CD14-positive monocyte (primary cell): ENCODE results near the gene BTBD7. TPM values are rescaled to one million over a fixed set of nuclear protein-coding genes. Genes with fewer than 3 reads are reported as not detected.
A peak's percentile ranks its signal among the peaks of the same experiment; 100 is the strongest.

ENCODE experiments used
- DNase-seq, 3 donors: peaks; one replicate each; pipeline ENCODE4 v3.0.0-alpha.2; 2011 to 2022
- H2AFZ ChIP-seq: 2 replicates; pipeline ENCODE4 v1.6.0; 2012; ENCODE audit warnings: mild to moderate bottlenecking, low read depth, low read length, inconsistent platforms; ENCODE audit not compliant: insufficient read depth, poor library complexity, severe bottlenecking
- H3K27ac ChIP-seq, 2 donors: 1 replicate in 1 of 2; 2 replicates in 1 of 2; pipeline ENCODE4 v1.5.1; 2012 to 2013; ENCODE audit warnings: low read length in 2 of 2, control low read depth in 1 of 2, inconsistent platforms in 1 of 2, low read depth in 1 of 2, mild to moderate bottlenecking in 1 of 2
- H3K27me3 ChIP-seq, 2 donors: one replicate each; pipeline versions ENCODE4 v1.6.0 to v1.6.1; 2011 to 2013; ENCODE audit warnings: low read length in 2 of 2; ENCODE audit not compliant: control insufficient read depth in 2 of 2, insufficient read depth in 2 of 2
- H3K36me3 ChIP-seq, 2 donors: replicated peaks in 1 of 2; 1 replicate in 1 of 2; 2 replicates in 1 of 2; pipeline versions ENCODE4 v1.5.1 to v1.6.1; 2012 to 2013; ENCODE audit warnings: low read length in 2 of 2, control low read depth in 1 of 2, inconsistent platforms in 1 of 2, mild to moderate bottlenecking in 1 of 2; ENCODE audit not compliant: insufficient read depth in 2 of 2, control insufficient read depth in 1 of 2
- H3K4me1 ChIP-seq, 2 donors: 1 replicate in 1 of 2; 2 replicates in 1 of 2; pipeline versions ENCODE4 v1.5.1 to v1.6.1; 2012 to 2013; ENCODE audit warnings: low read length in 2 of 2, control low read depth in 1 of 2, inconsistent platforms in 1 of 2, mild to moderate bottlenecking in 1 of 2, moderate library complexity in 1 of 2; ENCODE audit not compliant: insufficient read depth in 2 of 2, control insufficient read depth in 1 of 2
- H3K4me2 ChIP-seq: replicated peaks from 2 replicates; pipeline ENCODE3; 2012; ENCODE audit warnings: low read length, moderate library complexity, mild to moderate bottlenecking; ENCODE audit not compliant: poor library complexity, severe bottlenecking; ENCODE audit errors: extremely low read depth
- H3K4me3 ChIP-seq, 3 experiments: fragments of 200-600 bp in 1 of 3; sonication (generic) in 1 of 3; replicated peaks in 1 of 3; 1 replicate in 2 of 3; 2 replicates in 1 of 3; pipeline ENCODE4 v1.5.1; 2011 to 2013; ENCODE audit warnings: low read length in 3 of 3, mild to moderate bottlenecking in 3 of 3, control low read depth in 2 of 3, low read depth in 2 of 3, inconsistent platforms in 1 of 3, moderate library complexity in 1 of 3
- H3K79me2 ChIP-seq: 2 replicates; pipeline ENCODE4 v1.6.0; 2012; ENCODE audit warnings: mild to moderate bottlenecking, control low read depth, inconsistent platforms, low read length, moderate library complexity; ENCODE audit not compliant: insufficient read depth
- H3K9ac ChIP-seq: 2 replicates; pipeline ENCODE4 v1.6.0; 2017; ENCODE audit warnings: low read length, mild to moderate bottlenecking; ENCODE audit not compliant: insufficient read depth, poor library complexity, severe bottlenecking
- H3K9me3 ChIP-seq, 2 donors: replicated peaks in 1 of 2; 1 replicate in 1 of 2; 2 replicates in 1 of 2; pipeline versions ENCODE4 v1.5.1 to v1.6.1; 2012 to 2013; ENCODE audit warnings: low read length in 2 of 2, control low read depth in 1 of 2; ENCODE audit not compliant: control insufficient read depth in 1 of 2, insufficient read depth in 1 of 2
- H4K20me1 ChIP-seq: 2 replicates; pipeline ENCODE4 v1.6.0; 2012; ENCODE audit warnings: mild to moderate bottlenecking, low read length, control low read depth, moderate library complexity; ENCODE audit not compliant: insufficient read depth
- H3K27ac Mint-ChIP-seq, 7 donors: one replicate each; pipeline ENCODE4 v1.8.0; 2020; ENCODE audit warnings: mild to moderate bottlenecking in 7 of 7, mixed read lengths in 7 of 7, moderate library complexity in 6 of 7, inconsistent platforms in 2 of 7
- H3K27me3 Mint-ChIP-seq, 3 donors: one replicate each; pipeline ENCODE4 v1.8.0; 2021 to 2022; ENCODE audit warnings: low read depth in 3 of 3, mild to moderate bottlenecking in 3 of 3, mixed read lengths in 3 of 3, moderate library complexity in 3 of 3, inconsistent platforms in 1 of 3
- H3K36me3 Mint-ChIP-seq, 2 donors: one replicate each; pipeline ENCODE4 v1.8.0; 2020; ENCODE audit warnings: mixed read lengths in 2 of 2, inconsistent platforms in 1 of 2, mild to moderate bottlenecking in 1 of 2
- H3K4me1 Mint-ChIP-seq: one replicate; pipeline ENCODE4 v1.8.0; 2020; ENCODE audit warnings: mild to moderate bottlenecking, mixed read lengths
- H3K4me3 Mint-ChIP-seq, 2 donors: one replicate each; pipeline ENCODE4 v1.8.0; 2020; ENCODE audit warnings: mild to moderate bottlenecking in 2 of 2, mixed read lengths in 2 of 2, moderate library complexity in 1 of 2
- H3K9me3 Mint-ChIP-seq, 7 donors: one replicate each; pipeline ENCODE4 v1.8.0; 2020 to 2022; ENCODE audit warnings: mixed read lengths in 7 of 7, mild to moderate bottlenecking in 6 of 7, moderate library complexity in 6 of 7, inconsistent platforms in 2 of 7
- WGBS: methylation state at CpG from one replicate; pipeline ENCODE4 v1.1.5; 2013; ENCODE audit warnings: missing lambda C conversion rate; ENCODE audit not compliant: insufficient coverage; 5-methylcytosine and 5-hydroxymethylcytosine counted together
- intact Hi-C, 2 donors: fragments of 100-400 bp; cut with micrococcal nuclease; formaldehyde crosslinking; loops; one replicate each; pipeline versions ENCODE4 v1.15.0 to v1.15.1; 2023
- polyA plus RNA-seq, 3 donors: library from polyadenylated mRNA; depleted of rRNA in 1 of 3; unstranded in 2 of 3; stranded (reverse) in 1 of 3; fragments of 300-500 nt in 2 of 3; fragments of >200 nt in 1 of 3; fragmentation: Illumina TruSeq in 2 of 3; gene quantifications; 1 replicate in 2 of 3; 2 replicates in 1 of 3; pipeline ENCODE4 v1.2.3, GENCODE V29; 2012 to 2021
- TF ChIP-seq, protein P1 (sequence below): fragments of 200-600 bp; IDR thresholded peaks from one replicate; pipeline ENCODE4 v1.8.0; 2022; ENCODE audit warnings: antibody characterized with exemption, mild to moderate bottlenecking

Gene BTBD7
- polyA plus RNA-seq, 3 donors, result 8.3 to 8.6 (median 8.5) TPM

DNA sequence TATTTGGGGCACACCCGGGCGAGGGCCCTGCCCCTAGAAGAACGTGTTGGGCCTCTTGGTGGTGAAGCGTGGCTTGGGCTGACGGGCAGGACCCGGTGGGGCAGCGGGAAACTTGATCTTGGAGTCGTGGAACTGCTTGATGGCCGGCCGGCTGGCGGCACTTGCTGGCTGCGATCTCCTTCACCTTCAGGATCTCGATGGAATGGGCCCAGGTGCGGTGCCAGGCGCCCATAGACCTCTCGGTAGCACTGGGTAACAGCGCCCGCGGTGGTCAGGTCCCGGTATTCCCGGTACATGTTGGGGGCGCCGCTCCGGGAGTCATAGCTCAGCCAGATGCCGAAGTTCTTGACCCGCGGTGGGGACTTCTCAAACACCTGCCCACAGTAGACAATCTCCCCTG, 109.3 kb downstream of the BTBD7 start:
- Histone ChIP-seq H3K36me3 (peaks cover 63 to 99% of the 10 kb centered on the region in 2 donors), H3K27ac (no peak overlapping the region), H3K79me2 (no peaks in the 10 kb centered on the region), H3K9me3 (no peaks in the 10 kb centered on the region), H2AFZ (no peak overlapping the region), H3K9ac (no peak overlapping the region), H3K27me3 (no peaks in the 10 kb centered on the region), H4K20me1 (no peaks in the 10 kb centered on the region), H3K4me3 (no peak overlapping the region), H3K4me2 (no peak overlapping the region), H3K4me1 (no peaks in the 10 kb centered on the region)
- intact Hi-C loops, result loop anchor here in 1 of 2 donors (5.0 kb wide), 1 partner anchor 271 kb away; no protein-coding TSS in a partner anchor
- Mint-ChIP-seq H3K27me3 (no peaks in the 10 kb centered on the region), H3K4me3 (no peak overlapping the region), H3K9me3 (no peaks in the 10 kb centered on the region), H3K36me3 (peaks cover 66 to 87% of the 10 kb centered on the region in 2 donors), H3K27ac (peak overlapping the region in 1 of 7 donors; percentile 85), H3K4me1 (no peaks in the 10 kb centered on the region)
- TF ChIP-seq, protein P1, sequence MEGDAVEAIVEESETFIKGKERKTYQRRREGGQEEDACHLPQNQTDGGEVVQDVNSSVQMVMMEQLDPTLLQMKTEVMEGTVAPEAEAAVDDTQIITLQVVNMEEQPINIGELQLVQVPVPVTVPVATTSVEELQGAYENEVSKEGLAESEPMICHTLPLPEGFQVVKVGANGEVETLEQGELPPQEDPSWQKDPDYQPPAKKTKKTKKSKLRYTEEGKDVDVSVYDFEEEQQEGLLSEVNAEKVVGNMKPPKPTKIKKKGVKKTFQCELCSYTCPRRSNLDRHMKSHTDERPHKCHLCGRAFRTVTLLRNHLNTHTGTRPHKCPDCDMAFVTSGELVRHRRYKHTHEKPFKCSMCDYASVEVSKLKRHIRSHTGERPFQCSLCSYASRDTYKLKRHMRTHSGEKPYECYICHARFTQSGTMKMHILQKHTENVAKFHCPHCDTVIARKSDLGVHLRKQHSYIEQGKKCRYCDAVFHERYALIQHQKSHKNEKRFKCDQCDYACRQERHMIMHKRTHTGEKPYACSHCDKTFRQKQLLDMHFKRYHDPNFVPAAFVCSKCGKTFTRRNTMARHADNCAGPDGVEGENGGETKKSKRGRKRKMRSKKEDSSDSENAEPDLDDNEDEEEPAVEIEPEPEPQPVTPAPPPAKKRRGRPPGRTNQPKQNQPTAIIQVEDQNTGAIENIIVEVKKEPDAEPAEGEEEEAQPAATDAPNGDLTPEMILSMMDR, result no peak
- 98% methylated on average over 24 of the region's 27 CpGs for WGBS
- DNase-seq, result no peak

DNA sequence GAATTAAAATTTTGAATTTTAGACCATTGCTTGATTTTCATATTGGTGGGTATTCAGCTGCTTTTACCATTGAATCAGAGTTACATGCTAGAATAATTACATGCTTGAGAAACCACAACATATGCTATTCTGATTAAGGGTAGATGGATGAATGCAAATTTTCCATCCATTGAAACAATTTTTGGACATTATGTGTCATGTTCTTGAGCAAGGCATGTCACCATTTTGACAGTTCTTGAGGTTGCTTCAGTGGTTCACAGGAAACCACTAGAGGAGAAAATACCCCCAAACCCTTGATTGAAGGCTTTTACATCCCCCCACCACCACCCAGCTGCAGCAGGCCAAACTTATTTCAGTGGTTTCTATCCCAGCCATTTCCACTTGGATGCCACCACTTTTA, 112.3 kb downstream of the BTBD7 start:
- no peaks in the 10 kb centered on the region for H3K4me1 ChIP-seq
- DNase-seq, result no peak
- H3K9me3 Mint-ChIP-seq, result peaks cover 0 to 1% (median 0%) of the 10 kb centered on the region in 7 donors
- TF ChIP-seq, protein P1, result no peak
- H3K9ac ChIP-seq, result no peak overlapping the region
- H3K9me3 ChIP-seq, result no peaks in the 10 kb centered on the region
- no peaks in the 10 kb centered on the region for H3K27me3 ChIP-seq
- no peak overlapping the region for H2AFZ ChIP-seq
- H3K4me3 ChIP-seq, result no peak overlapping the region
- H3K79me2 ChIP-seq, result no peaks in the 10 kb centered on the region
- H4K20me1 ChIP-seq, result no peaks in the 10 kb centered on the region
- no peaks in the 10 kb centered on the region for H3K27me3 Mint-ChIP-seq
- peaks cover 62 to 86% of the 10 kb centered on the region in 2 donors for H3K36me3 Mint-ChIP-seq
- H3K4me1 Mint-ChIP-seq, result no peaks in the 10 kb centered on the region
- no peak overlapping the region for H3K27ac ChIP-seq
- intact Hi-C loops, result loop anchor here in 1 of 2 donors (5.0 kb wide), 1 partner anchor 268 kb away; no protein-coding TSS in a partner anchor
- H3K27ac Mint-ChIP-seq, result no peak overlapping the region
- H3K4me3 Mint-ChIP-seq, result no peak overlapping the region
- H3K36me3 ChIP-seq, result peaks cover 61 to 98% of the 10 kb centered on the region in 2 donors
- no peak overlapping the region for H3K4me2 ChIP-seq
